Stimulated activated CD4-positive, alpha-beta T cell treated with anti-CD3 and anti-CD28 coated beads, Interleukin-4, amount 100 ng/mL, for 1 hour (primary cell): ENCODE results near the gene SH2D3C.

Experiments used
- DNase-seq: peaks from one replicate; pipeline ENCODE4 v3.0.0-alpha.2; 2020

SH2D3C gene

DNA sequence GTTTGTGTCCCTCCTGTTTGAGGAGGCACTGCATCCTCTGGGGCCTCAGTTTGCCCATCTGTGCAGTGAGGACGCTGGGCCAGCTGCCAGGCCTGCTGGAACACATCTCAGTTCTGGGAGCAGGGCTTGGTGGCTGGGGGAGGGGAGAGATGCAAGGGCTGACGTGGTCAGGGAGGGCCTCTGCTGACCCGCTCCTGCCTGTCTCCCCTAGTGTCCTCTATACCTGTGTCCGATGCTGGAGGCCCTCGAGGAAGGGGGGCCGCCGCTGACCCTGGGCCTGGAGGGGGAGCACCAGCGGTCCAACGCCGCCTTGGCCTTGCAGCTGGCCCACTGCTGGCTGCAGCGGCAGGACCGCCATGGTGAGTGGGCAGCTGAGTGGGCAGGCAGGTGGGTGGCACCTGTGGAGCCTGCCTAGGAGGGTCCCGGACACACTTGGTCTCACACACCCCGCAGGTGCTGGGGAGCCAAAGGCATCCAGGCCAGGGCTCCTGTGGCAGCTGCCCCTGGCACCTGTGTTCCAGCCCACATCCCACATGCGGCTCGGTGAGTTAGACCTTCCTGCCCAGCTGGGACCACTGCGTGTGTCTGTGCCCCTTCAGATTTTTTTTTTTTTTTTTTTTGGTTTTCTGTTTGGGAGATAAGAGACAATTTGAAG, 30.0 kb upstream of the SH2D3C start:
- no peak for DNase-seq

DNA sequence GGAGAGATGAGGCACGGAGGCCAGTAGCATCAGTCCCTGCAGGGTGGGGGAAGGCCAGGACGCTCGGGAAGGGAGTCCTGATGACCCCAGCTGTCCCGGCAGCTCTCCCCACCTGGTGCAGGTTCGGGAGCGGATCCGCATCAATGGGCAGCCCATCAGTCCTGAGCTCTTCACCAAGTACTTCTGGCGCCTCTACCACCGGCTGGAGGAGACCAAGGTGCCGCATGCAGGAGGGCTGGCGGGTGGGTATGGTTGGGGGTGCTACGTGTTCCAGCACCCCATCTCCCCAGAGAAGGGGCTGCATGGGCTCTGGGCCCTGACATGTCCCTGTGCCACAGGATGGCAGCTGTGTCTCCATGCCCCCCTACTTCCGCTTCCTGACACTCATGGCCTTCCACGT, 28.4 kb upstream of the SH2D3C start:
- no peak for DNase-seq

DNA sequence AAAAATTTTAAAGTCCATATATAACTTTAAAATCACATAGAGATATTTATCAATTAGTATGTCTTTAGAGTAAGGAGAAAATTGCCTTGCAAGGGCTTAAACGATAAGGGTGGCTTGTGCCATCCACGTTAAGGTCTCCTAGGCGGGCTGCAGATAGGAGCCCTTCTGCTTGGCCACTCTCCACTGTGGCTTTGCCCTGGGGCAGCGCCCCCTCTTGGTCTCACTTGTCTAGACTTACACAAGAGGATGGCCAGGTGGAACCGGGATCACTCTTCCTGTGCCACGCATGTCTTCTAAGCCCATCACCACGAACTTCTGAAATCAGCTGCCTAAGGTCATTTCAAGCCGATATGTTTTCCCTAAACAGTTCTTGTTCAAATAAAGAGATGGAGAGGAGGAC, 27.2 kb upstream of the SH2D3C start:
- DNase-seq = peak; percentile 29

DNA sequence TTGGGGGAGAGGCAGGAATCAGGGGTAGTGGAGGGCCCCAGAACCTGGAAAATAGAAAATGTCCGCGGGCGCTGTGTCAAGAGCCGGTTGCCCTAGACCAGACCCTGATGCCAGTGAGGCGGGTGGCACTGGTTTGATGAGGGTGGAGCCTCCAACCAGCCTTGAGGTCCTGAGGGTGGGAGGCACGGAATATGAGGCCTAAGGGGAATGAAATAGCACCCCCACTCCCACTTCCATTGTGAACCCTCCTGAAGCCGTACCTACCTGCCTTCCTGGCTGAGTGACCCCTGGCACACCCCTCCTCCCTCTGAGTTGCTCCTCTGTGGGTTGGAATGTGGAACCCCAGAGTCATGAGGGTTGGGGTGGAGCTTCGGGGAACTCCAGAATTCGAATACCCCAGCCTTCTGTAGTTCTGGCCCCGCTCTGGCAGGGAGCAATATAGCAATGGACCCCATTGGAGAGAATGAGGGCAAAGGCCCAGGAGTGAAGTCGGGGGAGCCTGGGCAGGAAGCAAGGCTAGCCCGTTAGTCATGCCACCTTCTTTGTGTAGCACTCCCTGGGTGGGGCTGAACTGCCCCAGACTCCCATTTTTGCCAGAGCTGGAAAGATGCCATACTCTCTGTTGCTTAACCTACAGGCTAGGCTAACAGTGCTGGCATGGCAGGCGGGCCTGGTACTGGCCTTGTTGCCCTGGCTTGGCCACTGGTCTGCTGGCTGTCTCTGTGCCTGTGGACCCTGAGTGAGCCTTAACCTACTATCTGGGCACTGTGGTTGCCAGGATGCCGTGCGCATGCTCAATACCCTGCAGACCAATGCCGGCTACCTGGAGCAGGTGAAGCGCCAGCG, 25.3 kb upstream of the SH2D3C start:
- no peak for DNase-seq

DNA sequence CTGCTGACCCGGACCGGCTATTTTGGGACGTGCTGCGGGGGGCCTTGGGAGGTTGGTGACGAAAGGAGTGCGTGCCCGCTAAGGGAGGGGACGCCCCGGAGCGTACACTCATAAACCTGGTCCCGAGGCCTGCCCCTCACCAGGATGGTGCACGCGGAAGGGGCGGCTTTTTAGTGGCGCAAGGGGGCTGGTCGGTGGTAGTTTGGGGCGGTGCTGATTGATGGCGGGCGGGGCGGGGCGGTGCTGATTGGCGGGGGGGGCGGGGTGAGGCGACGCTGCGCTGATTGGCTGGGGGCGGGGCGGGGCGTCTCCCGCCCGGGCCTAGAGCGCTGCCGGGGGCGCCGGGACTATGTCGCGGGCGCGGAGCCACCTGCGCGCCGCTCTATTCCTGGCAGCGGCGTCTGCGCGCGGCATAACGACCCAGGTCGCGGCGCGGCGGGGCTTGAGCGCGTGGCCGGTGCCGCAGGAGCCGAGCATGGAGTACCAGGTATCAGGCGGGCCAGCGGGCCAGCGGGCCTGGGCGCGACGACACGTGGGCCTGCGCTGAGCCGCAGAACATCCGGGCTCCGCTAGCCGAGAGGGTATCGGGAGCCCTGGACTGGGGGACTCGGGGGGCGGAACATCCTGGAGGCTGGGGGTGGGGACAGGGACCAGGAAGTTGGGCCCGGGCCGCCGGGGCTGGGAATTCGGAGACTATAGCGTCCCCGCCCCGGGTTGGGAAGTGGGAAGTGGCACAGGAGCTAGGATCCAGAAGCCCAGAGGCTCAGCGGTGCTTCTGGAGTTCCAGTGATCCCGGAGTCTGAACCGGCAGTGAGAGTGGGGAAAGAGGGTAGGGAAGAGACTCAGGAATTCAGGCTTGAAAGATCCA, 24.3 kb upstream of the SH2D3C start, which contains the start of gene FPGS:
Gene FPGS (plus strand): TSS at position 307 of the 868 bp plus-strand sequence. CDS start 43 bp downstream, at position 350.
- DNase-seq = peak; percentile 85

DNA sequence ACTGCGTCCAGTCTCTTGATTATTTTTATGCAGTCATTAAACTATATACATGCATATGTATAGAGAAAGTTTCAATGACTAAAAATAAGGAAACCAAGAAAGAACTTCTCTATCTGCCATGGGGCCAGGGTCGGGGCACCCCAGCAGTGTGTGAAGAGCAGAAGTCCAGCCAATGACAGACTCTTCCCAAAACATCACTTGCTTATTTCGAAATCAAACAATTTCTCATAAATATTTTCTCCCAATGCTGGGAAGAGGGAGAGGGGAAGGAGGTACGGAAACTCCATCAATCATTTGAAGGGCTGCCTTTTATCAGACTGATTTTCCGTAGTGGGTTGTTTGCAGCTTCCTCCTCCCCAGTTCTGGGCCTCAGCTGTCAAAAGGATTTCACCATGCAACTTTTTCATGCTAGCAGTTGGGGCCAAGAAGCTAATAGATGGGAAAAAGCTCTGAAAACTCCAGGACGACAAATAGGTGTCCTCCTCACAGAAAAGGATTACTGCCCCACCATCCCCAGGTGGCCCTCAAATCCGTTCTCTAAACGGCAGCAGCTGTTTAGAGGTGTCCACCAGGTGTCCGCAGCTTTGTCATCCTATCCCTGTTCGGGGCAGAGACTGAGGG, 23.6 kb upstream of the SH2D3C start:
- no peak for DNase-seq

DNA sequence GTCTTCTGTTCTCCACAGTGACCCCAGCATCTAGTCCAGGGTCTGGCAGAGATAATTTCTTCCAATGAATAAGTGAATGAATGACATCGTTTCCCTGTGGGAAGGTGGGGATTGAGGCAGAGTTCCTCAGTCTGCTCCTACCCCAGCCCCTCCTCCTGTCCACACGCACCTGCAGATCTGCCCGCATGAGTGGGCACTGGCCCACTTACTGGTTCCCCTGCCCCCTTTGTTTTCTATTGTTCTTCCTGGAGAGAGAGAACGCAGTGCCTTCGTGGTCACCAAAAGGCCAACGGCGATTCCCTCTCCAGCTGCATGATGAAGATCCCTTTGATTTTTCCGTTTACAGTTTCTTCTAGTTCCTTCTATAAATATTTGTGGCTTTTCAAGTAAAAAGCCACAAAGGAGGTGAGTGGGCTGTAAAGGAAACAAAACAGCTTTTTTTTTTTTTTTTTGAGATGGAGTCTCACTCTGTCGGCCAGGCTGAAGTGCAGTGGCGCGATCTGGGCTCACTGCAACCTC, 18.4 kb upstream of the SH2D3C start:
- no peak for DNase-seq

DNA sequence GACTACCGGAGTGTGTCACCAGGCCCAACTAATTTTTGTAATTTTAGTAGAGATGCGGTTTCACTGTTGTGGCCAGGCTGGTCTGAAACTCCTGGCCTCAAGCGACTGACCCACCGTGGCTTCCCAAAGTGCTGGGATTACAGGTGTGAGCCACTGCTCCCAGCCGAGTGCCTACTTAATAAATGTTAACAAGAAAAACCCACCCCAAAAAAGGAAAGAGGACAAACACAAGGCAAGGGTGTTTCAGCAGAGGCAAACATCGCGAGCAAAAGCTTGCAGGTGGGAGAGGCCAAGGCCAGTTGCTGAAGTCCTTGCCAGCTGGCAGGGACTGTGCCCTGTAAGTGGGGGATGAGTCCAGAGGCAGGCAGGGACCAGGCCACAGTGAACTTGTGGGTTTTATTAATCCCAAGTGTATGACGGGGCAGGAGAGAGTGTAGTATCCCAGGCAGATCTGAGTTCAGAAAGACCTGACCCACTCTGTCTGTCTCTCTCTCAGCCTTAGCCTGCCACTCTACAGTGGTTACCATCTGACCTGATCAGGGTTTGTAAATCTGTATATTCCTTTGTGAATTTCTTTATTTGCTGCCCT, 17.9 kb upstream of the SH2D3C start:
- DNase-seq = no peak

DNA sequence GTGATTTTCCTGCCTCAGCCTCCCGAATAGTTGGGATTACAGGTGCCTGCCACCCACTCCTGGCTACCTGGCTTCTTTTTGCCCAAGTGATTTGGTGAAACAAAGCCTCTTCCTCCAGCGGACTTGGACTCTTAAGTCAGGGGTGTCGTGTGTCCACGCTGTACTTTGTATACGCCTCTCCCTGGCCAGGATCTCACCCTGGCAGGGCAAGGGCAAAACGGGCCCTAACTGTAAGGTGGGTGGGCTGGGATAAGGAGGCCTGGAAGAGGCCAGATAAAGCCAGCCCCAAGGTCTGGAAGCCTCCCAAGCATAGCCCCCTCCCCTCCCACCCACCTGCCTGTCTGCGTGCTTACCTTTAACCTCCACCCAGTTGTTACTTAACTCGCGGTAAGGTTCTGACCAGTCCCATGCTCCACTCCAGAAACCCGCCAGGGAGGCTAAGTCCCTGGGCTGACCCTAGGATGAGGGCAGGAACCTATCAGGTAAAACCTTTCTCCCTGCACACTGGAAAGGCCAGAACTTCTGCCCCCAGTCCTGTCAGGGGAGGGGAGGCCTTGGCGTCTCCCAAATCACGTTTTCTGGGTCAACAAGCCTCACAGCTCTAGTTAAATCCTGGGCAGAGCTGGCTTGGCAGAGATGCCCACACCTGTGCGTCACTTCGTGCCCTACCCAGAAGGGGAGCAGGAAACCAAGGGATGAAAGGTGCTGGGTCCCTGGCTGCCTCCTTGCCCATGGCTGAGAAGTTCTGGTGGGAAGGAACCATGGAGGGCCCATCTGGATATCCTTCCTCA, 15.7 kb upstream of the SH2D3C start:
- no peak for DNase-seq

DNA sequence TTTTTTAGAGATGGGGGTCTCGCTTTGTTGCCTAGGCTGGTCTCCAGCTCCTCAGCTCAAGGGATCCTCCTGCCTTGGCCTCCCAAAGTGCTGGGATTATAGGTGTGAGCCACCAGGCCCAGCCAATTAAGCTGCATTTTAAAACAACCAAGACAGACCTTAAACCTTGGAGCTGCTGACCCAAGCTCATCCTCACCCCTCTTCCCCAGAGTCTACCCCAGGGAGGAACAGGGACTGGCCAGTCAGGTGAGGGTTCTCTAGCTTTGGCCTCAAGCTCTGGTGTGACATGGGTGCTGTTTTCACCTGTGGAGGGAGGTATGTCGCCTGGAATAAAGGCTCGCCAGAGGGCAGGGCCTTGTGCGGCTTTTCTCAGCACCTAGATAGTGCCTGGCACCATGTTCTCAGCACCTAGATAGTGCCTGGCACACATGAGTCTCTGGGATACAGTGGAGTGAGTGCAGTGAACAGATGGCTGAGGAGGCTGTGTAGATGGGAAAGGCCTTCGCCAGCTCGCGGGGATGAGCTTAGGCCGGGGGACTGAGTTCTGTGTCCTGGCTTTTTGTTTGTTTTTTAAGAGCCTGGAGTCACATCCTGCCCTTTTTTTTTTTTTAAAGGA, 14.7 kb upstream of the SH2D3C start:
- DNase-seq = no peak

DNA sequence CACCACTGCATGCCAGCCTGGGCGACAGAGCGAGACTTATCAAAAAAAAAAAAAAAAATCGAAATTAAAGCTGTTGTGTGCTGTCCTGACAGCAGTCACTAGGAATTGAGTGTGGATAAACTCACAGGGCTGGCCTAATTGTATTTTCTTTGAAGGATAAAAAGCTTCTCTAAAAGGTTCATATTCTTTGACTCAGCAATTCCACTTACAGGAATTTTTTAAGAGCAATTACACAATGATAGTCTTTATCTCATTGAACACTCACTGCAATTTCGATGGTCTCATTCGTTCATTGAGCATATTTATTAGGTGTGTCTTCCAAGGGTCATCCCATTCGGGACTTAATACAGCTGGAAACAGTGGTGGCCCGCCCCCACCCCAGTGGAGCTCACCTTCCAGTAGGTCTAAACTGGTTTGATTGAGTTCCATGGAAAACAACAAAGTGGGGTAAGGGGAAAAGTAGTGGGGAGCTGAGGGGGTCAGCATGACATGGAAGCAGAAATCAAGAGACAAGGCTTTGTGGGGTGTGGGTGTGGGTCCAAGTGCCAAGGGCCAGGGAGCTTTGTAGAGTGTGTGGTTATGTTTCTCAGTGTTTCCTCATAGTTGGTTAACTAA, 14.1 kb upstream of the SH2D3C start:
- DNase-seq = no peak

DNA sequence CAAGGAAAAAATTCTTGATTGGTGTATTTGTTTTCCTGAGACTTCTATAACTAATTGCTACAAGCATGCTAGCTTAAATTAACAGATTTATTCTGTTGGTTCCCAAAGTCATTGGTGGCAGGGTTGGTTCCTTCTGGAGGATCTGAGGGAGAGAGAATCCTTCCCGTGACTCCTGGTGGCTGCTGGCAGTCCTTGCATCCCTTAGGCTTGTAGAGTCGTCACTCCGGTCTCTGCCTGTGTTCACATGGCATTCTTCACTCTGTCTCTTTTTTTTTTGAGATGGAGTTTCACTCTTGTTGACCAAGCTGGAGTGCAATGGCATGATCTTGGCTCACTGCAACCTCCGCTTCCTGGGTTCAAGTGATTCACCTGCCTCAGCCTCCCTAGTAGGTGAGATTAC, 12.6 kb upstream of the SH2D3C start:
- DNase-seq = no peak

DNA sequence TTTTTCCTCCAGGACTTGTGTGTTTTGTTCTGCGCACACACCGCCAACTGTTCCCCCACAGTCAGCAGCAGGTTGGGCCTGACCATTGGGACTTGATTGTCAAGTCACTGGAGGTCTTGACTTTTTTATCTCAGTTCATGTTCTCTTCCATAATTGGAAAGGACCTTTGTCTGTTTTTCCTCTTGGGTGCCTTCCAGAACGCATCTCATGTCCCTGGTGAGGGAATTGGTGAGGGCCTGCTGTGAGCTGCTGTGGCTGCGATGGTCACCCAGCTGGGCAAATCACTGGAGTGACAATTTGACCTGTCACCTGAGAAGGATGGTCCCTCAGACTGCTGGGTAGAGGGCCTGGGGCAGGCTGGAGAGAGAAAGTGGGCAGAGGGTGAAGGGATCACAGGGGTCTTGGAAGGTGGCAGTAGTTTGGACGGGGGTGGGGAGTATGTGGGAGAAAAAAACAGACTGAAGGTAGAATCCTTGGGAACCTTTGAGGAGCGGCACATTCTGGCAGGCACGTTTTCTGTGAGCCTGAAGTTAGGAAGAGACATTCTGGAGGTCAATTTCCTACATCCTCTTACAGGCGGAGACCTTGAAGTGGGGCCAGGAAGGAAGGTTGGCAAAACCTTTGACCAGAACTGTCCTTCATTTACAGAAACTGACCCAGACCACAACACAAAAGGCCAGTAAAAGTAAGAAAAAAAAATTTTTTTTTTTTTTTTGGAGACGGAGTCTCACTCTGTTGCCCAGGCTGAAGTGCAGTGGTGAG, 11.8 kb upstream of the SH2D3C start:
- no peak for DNase-seq

DNA sequence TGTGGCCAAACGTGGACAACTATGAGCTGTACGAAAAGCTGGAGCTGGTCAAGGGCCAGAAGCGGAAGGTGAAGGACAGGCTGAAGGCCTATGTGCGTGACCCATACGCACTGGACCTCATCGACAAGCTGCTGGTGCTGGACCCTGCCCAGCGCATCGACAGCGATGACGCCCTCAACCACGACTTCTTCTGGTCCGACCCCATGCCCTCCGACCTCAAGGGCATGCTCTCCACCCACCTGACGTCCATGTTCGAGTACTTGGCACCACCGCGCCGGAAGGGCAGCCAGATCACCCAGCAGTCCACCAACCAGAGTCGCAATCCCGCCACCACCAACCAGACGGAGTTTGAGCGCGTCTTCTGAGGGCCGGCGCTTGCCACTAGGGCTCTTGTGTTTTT, 10.7 kb upstream of the SH2D3C start:
- DNase-seq = no peak

DNA sequence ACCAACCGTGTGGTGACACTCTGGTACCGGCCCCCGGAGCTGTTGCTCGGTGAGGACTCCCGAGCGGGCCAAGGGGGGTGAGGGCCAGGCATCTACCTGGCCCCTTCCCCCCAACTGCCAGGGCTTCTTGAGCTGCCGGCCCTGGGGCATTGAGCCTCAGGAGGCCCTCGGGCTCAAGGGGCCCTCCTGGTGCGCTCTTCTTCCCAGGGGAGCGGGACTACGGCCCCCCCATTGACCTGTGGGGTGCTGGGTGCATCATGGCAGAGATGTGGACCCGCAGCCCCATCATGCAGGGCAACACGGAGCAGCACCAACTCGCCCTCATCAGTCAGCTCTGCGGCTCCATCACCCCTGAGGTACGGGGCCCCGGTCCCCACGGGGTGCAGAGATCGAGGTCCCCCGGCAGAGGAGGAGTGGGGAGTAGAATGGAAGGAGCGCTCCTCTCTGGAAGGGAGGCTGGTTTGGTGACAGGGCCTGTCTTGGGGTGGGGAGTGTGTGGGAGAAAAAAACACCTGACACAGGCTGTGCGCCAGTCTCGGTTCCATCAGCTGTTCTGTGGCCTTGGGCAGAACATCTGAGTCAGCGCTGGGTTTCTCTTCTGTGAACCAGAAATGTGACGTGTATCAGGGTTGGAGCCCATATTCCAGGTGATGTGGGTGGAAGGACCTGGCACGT, 10.0 kb upstream of the SH2D3C start:
- DNase-seq = peak; percentile 64

DNA sequence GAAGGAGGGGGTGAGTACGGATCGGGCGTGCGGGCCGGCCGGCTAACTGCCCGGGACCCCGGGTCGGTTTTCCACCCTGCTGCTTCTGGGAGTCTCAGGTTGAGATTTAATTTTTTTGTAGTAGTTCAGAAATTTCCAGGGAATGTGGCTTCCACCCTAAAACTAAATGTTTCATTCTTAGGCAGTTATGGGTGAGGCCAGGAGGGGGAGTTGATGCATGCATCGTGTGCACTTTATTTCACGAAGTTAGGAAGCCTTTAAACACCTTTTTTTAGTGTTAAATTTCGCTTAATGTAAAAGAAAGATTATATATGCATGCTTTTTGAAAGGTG, 8.3 kb upstream of the SH2D3C start:
- no peak for DNase-seq

DNA sequence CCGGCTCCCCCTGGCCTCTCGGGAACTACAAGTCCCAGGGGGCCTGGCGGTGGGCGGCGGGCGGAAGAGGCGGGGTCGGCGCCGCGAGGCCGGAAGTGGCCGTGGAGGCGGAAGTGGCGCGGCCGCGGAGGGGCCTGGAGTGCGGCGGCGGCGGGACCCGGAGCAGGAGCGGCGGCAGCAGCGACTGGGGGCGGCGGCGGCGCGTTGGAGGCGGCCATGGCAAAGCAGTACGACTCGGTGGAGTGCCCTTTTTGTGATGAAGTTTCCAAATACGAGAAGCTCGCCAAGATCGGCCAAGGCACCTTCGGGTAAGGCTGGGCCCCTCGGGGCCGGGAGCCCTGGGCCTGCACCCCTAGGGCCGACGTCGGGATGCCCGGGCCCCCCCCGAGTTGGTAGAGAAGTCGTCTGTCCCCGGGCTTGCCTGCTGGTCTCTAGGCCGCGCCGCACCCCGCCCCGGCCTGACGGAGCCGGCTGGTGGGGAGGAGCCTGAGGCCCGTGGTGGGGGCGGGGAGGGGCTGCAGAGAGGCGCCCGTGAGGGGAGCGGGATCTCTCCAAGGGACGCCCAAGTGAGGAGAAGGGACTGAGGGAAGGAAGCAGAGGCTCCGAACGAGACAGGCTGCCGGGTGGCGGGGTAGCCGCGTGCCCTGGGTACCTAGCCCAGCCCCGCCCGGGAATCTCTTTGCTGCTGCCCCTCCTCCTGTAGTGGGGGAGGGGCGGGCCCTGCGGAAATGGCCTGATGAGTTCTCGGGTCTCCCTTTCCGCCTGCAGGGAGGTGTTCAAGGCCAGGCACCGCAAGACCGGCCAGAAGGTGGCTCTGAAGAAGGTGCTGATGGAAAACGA, 7.7 kb upstream of the SH2D3C start, which contains the start of gene CDK9:
Gene CDK9 (plus strand): TSS at position 102 of the 840 bp plus-strand sequence. CDS start 115 bp downstream, at position 217.
- DNase-seq = peak; percentile 93
